HCEC 1CT (cell line): Measurements from ENCODE around the gene SORBS2.
"Not testable (repeated sequence)": the region's sequence is repeated elsewhere in the genome, so short reads cannot be mapped to it uniquely, and the experiment has no call there.

Experiments
- DNase-seq: peaks from one replicate; pipeline ENCODE4 v3.0.0-alpha.2; 2017

SORBS2 gene

GRCh38 chr4:185709802-185710486 is 102.0 kb downstream of the SORBS2 start:
- peak; percentile 17 for DNase-seq

- DNase-seq, result peak; percentile 34
Observed at GRCh38 chr4:185708348-185708747, 103.6 kb downstream of the SORBS2 start.

GRCh38 chr4:185707622-185708021 is 104.4 kb downstream of the SORBS2 start:
- DNase-seq, result not testable (repeated sequence)

- no peak for DNase-seq
Observed at GRCh38 chr4:185702147-185702663, 109.8 kb downstream of the SORBS2 start.

GRCh38 chr4:185700630-185701029 is 111.4 kb downstream of the SORBS2 start:
- no peak for DNase-seq

GRCh38 chr4:185700048-185700447 is 111.9 kb downstream of the SORBS2 start:
- no peak for DNase-seq

- DNase-seq, result no peak
Observed at GRCh38 chr4:185697488-185697887, 114.5 kb downstream of the SORBS2 start.

- no peak for DNase-seq
Observed at GRCh38 chr4:185695743-185696142, 116.3 kb downstream of the SORBS2 start.

- DNase-seq, result no peak
Observed at GRCh38 chr4:185693548-185694215, 118.3 kb downstream of the SORBS2 start.

- DNase-seq, result no peak
Observed at GRCh38 chr4:185689407-185689806, 122.6 kb downstream of the SORBS2 start.

- no peak for DNase-seq
Observed at GRCh38 chr4:185685804-185686203, 126.2 kb downstream of the SORBS2 start.

- DNase-seq, result no peak
Observed at GRCh38 chr4:185683896-185684295, 128.1 kb downstream of the SORBS2 start.

- no peak for DNase-seq
Observed at GRCh38 chr4:185683222-185683621, 128.8 kb downstream of the SORBS2 start.

GRCh38 chr4:185682236-185682635 is 129.8 kb downstream of the SORBS2 start:
- DNase-seq, result no peak

- no peak for DNase-seq
Observed at GRCh38 chr4:185681604-185682003, 130.4 kb downstream of the SORBS2 start.

GRCh38 chr4:185680617-185681016 is 131.4 kb downstream of the SORBS2 start:
- DNase-seq, result no peak

- no peak for DNase-seq
Observed at GRCh38 chr4:185679523-185679922, 132.5 kb downstream of the SORBS2 start.

GRCh38 chr4:185677637-185678314 is 134.2 kb downstream of the SORBS2 start:
- no peak for DNase-seq

- no peak for DNase-seq
Observed at GRCh38 chr4:185672618-185673017, 139.4 kb downstream of the SORBS2 start.

- no peak for DNase-seq
Observed at GRCh38 chr4:185672151-185672550, 139.8 kb downstream of the SORBS2 start.

- no peak for DNase-seq
Observed at GRCh38 chr4:185671496-185671895, 140.5 kb downstream of the SORBS2 start.

- no peak for DNase-seq
Observed at GRCh38 chr4:185671066-185671465, 140.9 kb downstream of the SORBS2 start.

GRCh38 chr4:185669288-185669687 is 142.7 kb downstream of the SORBS2 start:
- no peak for DNase-seq

GRCh38 chr4:185666156-185666555 is 145.8 kb downstream of the SORBS2 start:
- no peak for DNase-seq
